Measurements from ENCODE around the gene PCDHB12. TPM values are rescaled to one million over a fixed set of nuclear protein-coding genes. Genes with fewer than 3 reads are reported as not detected.
A peak's percentile ranks its signal among the peaks of the same experiment; 100 is the strongest.

Gene PCDHB12
- polyA plus RNA-seq, 3 donors from 2014 or later, result not detected

DNA sequence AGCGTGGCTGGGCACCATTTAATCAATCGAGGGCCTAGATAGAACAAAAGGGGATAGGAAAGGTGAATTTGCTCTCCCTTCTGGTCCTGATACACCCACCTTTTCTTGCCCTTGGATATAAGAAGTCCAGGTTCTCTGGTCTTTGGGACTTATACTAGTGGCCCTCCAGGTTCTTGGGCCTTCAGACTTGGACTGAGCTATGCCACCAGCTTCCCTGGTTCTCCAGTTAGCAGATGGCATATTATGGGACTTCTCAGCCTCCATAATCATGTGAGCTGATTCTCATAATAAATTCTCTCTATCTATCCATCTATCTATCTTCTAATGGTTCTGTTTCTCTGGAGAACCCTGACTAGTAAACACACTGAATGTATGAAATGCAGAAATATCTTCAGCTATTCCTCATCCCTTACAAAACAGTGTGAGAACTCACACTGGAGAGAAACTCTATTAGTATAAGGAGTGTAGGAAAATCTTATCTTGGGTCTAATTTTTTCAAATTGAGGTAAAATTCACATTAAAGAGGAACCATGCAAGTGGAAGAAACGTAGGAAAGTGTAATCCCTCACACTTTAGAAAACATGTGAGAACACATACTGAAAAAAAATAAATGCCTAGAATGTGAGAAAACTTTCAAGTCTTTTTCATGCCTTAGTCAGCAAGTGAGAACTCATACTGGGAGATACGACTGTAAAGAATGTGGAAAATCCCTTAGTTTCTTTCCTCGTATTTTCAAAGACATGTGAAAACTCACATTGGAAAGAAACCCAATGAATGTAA is 52.1 kb downstream of the PCDHB12 start:
- H3K9me3 Mint-ChIP-seq, result peaks cover 74 to 99% (median 91%) of the 10 kb centered on the region in 6 donors
- H3K4me1 Mint-ChIP-seq, result no peaks in the 10 kb centered on the region
- H3K27ac Mint-ChIP-seq, result no peak overlapping the region
- no peak overlapping the region for H3K4me3 Mint-ChIP-seq
- peak in 1 of 3 donors; percentile 0 for DNase-seq
- peaks cover 0 to 2% (median 1%) of the 10 kb centered on the region in 3 donors for H3K27me3 Mint-ChIP-seq (ENCODE audit: low read depth in 3 of 3)
- peaks cover 18 to 34% (median 24%) of the 10 kb centered on the region in 3 donors for H3K36me3 Mint-ChIP-seq

DNA sequence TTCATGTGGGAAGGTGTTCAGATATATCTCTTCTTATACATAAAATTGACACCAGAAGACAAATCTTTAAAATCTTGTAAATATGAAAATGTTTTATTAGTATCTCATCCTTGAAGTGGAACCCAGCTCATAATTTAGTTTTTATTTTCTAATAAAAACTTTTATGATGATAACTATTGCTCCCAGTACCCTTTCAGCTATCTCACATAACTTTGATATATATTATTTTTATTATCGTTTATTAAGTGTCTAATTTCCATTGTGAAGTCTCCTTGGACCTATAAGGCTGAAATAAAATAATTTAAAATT is 52.7 kb downstream of the PCDHB12 start:
- peaks cover 0 to 3% (median 2%) of the 10 kb centered on the region in 3 donors for H3K27me3 Mint-ChIP-seq (ENCODE audit: low read depth in 3 of 3)
- H3K4me3 Mint-ChIP-seq, result no peak overlapping the region
- peaks cover 74 to 99% (median 91%) of the 10 kb centered on the region in 6 donors for H3K9me3 Mint-ChIP-seq
- no peak overlapping the region for H3K27ac Mint-ChIP-seq
- peaks cover 24 to 36% (median 30%) of the 10 kb centered on the region in 3 donors for H3K36me3 Mint-ChIP-seq
- no peaks in the 10 kb centered on the region for H3K4me1 Mint-ChIP-seq
- DNase-seq, result no peak

Other genes with a start within 250 kb of the PCDHB12 start
- gene PCDHAC2, start 242.2 kb upstream of the PCDHB12 start, polyA plus RNA-seq, result not detected
- gene PCDHB1, start 157.3 kb upstream of the PCDHB12 start, polyA plus RNA-seq, result not detected
- gene PCDHB2, start 114.1 kb upstream of the PCDHB12 start, polyA plus RNA-seq, result not detected
- not detected for gene PCDHB3, start 108.2 kb upstream of the PCDHB12 start, polyA plus RNA-seq
- gene PCDHB4, start 86.9 kb upstream of the PCDHB12 start, polyA plus RNA-seq, result not detected
- gene PCDHB5, start 73.5 kb upstream of the PCDHB12 start, polyA plus RNA-seq, result not detected
- gene PCDHB6, start 58.7 kb upstream of the PCDHB12 start, polyA plus RNA-seq, result not detected
- not detected for gene PCDHB7, start 36.1 kb upstream of the PCDHB12 start, polyA plus RNA-seq
- not detected for gene PCDHB8, start 30.9 kb upstream of the PCDHB12 start, polyA plus RNA-seq
- not detected for gene PCDHB16, start 26.3 kb upstream of the PCDHB12 start, polyA plus RNA-seq
- not detected for gene PCDHB9, start 21.6 kb upstream of the PCDHB12 start, polyA plus RNA-seq
- gene PCDHB10, start 16.4 kb upstream of the PCDHB12 start, polyA plus RNA-seq, result not detected
- gene PCDHB11, start 9.1 kb upstream of the PCDHB12 start, polyA plus RNA-seq, result not detected
- not detected for gene PCDHB13, start 5.2 kb downstream of the PCDHB12 start, polyA plus RNA-seq
- not detected for gene PCDHB14, start 14.6 kb downstream of the PCDHB12 start, polyA plus RNA-seq
- gene PCDHB15, start 36.7 kb downstream of the PCDHB12 start, polyA plus RNA-seq, result under 1 TPM in 1 of 3 donors, not detected in 2; 0.16 TPM
- gene SLC25A2, start 95.3 kb downstream of the PCDHB12 start, polyA plus RNA-seq, result not detected
- gene TAF7, start 112.1 kb downstream of the PCDHB12 start, polyA plus RNA-seq, result 100 to 1,000 TPM; 136 to 191 (median 151) TPM
- not detected for gene PCDHGA1, start 121.8 kb downstream of the PCDHB12 start, polyA plus RNA-seq
- gene PCDHGA2, start 130.0 kb downstream of the PCDHB12 start, polyA plus RNA-seq, result not detected
- gene PCDHGA3, start 135.1 kb downstream of the PCDHB12 start, polyA plus RNA-seq, result under 1 TPM in 1 of 3 donors, not detected in 2; 0.11 TPM
- not detected for gene PCDHGB1, start 141.4 kb downstream of the PCDHB12 start, polyA plus RNA-seq
- gene PCDHGA4, start 146.3 kb downstream of the PCDHB12 start, polyA plus RNA-seq, result under 1 TPM in 2 of 3 donors, not detected in 1; 0.10 to 0.11 TPM
- not detected for gene PCDHGB2, start 151.3 kb downstream of the PCDHB12 start, polyA plus RNA-seq
- gene PCDHGA5, start 155.4 kb downstream of the PCDHB12 start, polyA plus RNA-seq, result not detected
- under 1 TPM in 2 of 3 donors, not detected in 1; 0.06 to 0.15 TPM for gene PCDHGB3, start 161.5 kb downstream of the PCDHB12 start, polyA plus RNA-seq
- not detected for gene PCDHGA6, start 165.2 kb downstream of the PCDHB12 start, polyA plus RNA-seq
- not detected for gene PCDHGA7, start 174.0 kb downstream of the PCDHB12 start, polyA plus RNA-seq
- gene PCDHGB4, start 179.0 kb downstream of the PCDHB12 start, polyA plus RNA-seq, result under 1 TPM in 1 of 3 donors, not detected in 2; 0.13 TPM
- under 1 TPM in 1 of 3 donors, not detected in 2; 0.07 TPM for gene PCDHGA8, start 183.9 kb downstream of the PCDHB12 start, polyA plus RNA-seq
- gene PCDHGB5, start 189.2 kb downstream of the PCDHB12 start, polyA plus RNA-seq, result 1 to 10 TPM in 2 of 3 donors, under 1 TPM in 1; 0.36 to 2.1 (median 2.0) TPM
- under 1 TPM in 1 of 3 donors, not detected in 2; 0.04 TPM for gene PCDHGA9, start 194.1 kb downstream of the PCDHB12 start, polyA plus RNA-seq
- gene PCDHGB6, start 199.3 kb downstream of the PCDHB12 start, polyA plus RNA-seq, result 1 to 10 TPM in 1 of 3 donors, under 1 TPM in 1, not detected in 1; 0.38 to 1.9 TPM
- under 1 TPM in 1 of 3 donors, not detected in 2; 0.43 TPM for gene PCDHGA10, start 204.3 kb downstream of the PCDHB12 start, polyA plus RNA-seq
- under 1 TPM in 1 of 3 donors, not detected in 2; 0.13 TPM for gene PCDHGB7, start 209.0 kb downstream of the PCDHB12 start, polyA plus RNA-seq
- gene PCDHGA11, start 212.3 kb downstream of the PCDHB12 start, polyA plus RNA-seq, result under 1 TPM in 1 of 3 donors, not detected in 2; 0.11 TPM
- under 1 TPM in 1 of 3 donors, not detected in 2; 0.25 TPM for gene PCDHGA12, start 221.8 kb downstream of the PCDHB12 start, polyA plus RNA-seq

All from immature natural killer cell (primary cell).